SK-N-DZ (cell line): ENCODE data around the gene SLFN13. TPM values are rescaled to one million over a fixed set of nuclear protein-coding genes. Genes with fewer than 3 reads are reported as not detected.
"Not testable (repeated sequence)": the region's sequence is repeated elsewhere in the genome, so short reads cannot be mapped to it uniquely, and the experiment has no call there.

ENCODE experiments used
- DNase-seq: peaks from one replicate; pipeline ENCODE4 v3.0.0-alpha.2; 2015; ENCODE audit warnings: low spot score
- polyA plus RNA-seq, 2 experiments: library from polyadenylated mRNA; depleted of rRNA; stranded (reverse); fragments of >200 nt; gene quantifications; 2 replicates each; pipeline ENCODE4 v1.2.3, GENCODE V29; 2014

SLFN13 gene, protein sequence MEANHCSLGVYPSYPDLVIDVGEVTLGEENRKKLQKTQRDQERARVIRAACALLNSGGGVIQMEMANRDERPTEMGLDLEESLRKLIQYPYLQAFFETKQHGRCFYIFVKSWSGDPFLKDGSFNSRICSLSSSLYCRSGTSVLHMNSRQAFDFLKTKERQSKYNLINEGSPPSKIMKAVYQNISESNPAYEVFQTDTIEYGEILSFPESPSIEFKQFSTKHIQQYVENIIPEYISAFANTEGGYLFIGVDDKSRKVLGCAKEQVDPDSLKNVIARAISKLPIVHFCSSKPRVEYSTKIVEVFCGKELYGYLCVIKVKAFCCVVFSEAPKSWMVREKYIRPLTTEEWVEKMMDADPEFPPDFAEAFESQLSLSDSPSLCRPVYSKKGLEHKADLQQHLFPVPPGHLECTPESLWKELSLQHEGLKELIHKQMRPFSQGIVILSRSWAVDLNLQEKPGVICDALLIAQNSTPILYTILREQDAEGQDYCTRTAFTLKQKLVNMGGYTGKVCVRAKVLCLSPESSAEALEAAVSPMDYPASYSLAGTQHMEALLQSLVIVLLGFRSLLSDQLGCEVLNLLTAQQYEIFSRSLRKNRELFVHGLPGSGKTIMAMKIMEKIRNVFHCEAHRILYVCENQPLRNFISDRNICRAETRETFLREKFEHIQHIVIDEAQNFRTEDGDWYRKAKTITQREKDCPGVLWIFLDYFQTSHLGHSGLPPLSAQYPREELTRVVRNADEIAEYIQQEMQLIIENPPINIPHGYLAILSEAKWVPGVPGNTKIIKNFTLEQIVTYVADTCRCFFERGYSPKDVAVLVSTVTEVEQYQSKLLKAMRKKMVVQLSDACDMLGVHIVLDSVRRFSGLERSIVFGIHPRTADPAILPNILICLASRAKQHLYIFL
- polyA plus RNA-seq (2014; cell fraction: cytosol; rRNA removed) = 0.15 and 1.4 TPM in 2 replicates
- 0.06 and 0.40 TPM in 2 replicates for polyA plus RNA-seq (2014; cell fraction: nucleus; rRNA removed)

DNA sequence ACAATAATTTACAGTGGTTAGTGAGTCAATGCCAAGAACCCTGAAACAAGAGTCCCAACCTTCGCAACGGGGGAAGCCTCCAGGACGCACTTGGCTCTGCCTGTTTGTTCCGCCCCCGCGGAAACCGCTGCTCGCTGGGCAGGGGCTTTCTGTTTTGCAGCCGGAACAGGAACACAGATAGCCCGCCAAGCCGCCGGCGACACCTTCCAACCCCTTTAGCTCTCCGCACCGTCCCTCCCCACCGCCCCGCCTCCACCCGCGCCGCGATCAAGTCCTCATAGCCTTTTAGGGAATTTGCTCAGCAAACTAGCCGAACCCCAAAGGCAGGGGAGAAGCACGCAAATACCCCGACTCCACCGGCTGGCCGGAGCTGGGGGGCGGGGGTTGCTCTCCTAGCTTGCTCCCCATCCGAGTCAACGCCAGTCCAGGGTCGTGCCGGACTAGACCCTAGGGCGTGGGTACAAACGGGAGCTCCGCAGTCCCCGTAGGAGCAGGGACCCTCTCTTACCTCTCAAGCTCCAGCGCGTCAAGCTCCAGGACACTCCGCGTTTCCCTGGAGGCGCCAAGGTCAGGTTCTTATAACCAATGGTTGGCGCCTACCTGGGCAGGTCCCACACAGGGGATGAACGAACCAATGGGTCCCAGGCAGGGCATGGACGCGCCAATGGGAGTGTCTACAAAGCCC is at the start of gene SLFN13:
TSS of gene SLFN13 (minus strand) at position 553 of the 685 bp plus-strand sequence. CDS start 3,086 bp downstream, outside the sequence.
- no peak for DNase-seq

GRCh38 chr17:35496451-35497290 is 48.1 kb upstream of the SLFN13 start:
- no peak for DNase-seq

DNA sequence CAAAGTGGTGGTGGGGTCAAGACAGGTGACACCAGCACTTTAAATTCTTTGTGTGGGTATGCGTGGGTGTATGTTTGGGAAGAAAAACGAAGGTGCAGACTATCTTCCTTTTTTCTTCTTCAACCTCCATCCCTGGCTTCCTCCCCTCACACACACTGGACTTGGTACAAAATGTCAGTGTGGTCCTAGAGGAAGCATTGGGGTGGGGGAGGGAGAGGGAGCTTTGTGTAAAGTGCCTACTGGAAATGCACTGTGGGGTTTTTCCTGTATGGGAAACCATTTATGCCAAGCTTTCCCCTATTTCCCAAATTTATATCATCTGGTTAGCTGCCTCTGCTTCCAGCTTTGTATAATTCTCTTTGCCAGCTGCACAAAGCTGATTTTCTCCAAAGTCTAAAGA is 44.5 kb upstream of the SLFN13 start:
- no peak for DNase-seq

DNA sequence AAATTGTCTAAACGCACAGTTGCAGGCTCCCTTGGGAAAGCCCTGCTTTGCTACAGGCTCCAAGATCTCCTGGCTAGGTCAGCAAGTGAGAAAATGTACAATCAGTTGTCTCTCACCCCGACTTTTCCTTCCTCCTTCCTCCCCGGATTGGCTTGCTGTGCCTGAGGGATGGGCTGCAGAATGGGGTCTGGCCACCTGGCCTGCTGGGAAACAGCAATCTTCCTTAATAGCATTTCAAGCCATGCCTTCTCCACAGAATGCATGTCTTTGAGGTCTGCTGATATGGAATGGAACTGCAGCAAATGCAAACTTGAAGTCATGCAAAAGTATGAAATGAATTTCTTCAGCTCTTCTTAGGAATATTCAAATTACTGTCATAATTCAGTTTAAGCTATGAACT is 42.9 kb upstream of the SLFN13 start:
- DNase-seq = no peak

- no peak for DNase-seq
These were observed 41.4 kb upstream of the SLFN13 start for GRCh38 chr17:35489944-35490343.

DNA sequence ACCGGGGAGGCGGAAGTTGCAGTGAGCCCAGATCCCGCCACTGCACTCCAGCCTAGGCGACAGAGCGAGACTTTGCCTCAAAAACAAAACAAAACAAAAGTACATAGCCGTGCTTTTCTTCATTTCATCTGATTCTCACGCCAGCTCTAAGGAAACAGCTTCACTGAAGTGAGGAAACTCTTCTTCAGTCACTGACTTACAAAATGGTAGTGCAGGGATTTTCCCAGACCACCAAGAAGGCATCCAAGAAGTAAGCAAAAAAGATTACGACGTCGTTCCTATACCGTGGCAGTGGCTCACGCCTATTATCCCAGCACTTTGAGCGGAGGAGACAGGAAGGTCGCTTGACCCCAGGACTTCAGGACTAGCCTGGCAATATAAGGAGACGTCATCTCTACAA is 40.4 kb upstream of the SLFN13 start:
- DNase-seq = no peak

DNA sequence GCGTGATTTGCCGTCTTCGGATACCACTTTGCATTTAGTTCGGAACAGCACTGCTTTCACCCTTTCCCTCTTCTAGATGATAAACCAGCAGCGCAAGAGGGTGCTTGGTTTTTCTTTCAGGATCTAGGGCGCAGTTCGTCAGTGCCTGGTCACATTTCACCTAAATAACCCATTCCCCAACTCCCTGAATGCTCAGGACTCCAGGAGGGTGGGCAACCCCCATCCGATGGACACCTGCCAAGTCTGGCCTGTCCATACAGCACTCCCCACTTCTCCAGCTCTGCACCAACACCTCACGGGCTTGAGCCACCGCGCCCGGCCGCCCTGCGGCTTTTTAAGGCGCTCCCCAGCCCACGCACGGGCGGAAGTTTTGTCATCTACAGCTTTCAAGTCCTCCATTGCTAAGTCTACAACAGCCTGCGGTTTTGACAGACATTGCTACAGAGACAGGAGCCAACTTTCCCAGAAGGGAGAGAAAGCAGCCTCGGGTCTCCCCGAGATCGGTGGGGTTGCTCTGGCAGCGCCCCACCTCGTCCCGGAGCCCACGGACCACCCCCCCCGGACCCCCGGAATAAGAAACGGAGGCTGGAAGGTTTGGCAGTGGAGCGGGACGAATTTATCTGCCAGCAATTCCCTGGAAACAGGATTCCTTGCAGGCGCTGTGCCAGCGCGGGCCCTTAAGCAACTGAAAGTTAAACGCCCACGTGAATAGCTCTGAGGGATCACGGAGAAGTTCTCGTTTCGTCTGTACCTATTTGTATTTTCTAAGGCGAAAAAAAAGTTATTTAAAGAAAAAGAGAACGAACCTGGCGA is 38.6 kb upstream of the SLFN13 start:
- no peak for DNase-seq

GRCh38 chr17:35479271-35479670 is 30.7 kb upstream of the SLFN13 start:
- DNase-seq = no peak

DNA sequence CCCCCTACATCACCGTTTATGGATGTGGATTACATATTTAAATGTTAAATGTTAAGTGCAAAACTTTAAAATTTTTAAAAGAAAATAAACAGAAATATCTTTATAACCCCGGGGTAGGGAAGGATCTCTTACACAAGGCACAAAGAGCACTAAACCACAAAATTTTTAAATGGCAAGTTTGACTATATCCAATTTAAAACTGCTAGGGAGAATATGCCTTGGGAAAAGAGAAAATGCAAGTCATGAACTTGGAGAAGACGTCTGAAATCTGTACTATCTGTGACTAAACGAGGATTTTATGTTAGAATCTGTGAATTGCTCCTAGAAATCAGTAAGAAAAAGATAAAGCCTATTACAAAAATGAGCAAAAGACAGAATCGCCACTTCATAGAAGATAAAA is 28.7 kb upstream of the SLFN13 start:
- DNase-seq = no peak

DNA sequence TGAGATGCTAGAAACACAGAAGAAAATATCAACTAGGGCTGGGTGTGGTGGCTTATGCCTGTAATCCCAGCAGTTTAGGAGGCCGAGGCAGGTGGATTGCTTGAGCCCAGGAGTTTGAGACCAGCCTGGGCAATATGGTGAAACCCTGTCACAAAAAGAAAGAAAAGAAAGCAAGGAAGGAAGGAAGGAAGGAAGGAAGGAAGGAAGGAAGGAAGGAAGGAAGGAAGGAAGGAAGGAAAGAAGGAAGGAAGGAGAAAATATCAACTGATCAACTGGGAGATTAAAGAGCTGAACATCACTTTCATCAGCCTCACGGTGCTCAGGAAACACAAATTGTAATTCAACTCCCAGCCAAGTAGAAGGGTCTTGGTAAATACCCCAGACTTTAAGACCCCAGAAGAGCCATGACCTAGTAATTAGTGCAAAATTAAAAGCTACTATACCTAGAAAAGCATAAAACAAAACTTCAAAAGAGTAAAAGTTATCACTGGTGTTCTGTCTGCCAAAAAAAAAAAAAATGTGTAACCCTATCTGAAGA is 27.8 kb upstream of the SLFN13 start:
- no peak for DNase-seq

DNA sequence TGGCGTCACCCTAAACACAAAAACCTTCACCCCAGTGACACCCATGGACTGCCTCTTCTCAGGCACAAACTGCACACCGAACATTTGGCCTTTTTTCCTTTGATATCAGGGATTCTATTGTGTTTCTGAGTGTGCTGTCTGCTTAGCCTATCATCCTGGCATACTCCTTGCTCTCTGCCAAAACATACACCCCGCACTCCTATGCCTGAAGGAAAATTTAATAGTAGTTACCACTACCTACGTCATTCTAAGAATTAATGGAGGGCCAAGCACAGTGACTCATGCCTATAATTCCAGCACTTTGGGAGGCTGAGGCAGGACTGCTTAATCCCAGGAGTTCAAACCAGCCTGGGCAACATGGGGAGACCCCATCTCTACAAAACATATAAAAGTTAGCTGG is 19.9 kb upstream of the SLFN13 start:
- no peak for DNase-seq

DNA sequence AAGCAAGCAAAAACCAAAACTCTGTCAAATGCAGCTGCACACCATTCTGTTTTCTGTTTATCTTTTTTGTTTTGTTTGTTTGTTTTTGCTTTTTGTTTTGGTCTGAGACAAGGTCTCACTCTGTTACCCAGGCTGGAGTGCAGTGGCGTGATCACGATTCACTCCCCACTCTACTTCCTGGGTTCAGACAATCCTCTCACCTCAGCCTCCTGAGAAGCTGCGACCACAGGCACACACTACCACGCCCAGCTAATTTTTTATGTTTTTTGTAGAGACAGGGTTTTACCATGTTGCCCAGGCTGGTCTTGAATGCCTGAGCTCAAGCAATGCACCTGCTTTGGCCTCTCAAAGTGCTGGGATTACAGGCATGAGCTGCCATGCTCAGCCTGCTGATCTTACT is 19.3 kb upstream of the SLFN13 start:
- DNase-seq = no peak

GRCh38 chr17:35460354-35460851 is 11.8 kb upstream of the SLFN13 start:
- peak; percentile 4 for DNase-seq

- not testable (repeated sequence) for DNase-seq
These were observed 5.5 kb upstream of the SLFN13 start for GRCh38 chr17:35454035-35454434.

DNA sequence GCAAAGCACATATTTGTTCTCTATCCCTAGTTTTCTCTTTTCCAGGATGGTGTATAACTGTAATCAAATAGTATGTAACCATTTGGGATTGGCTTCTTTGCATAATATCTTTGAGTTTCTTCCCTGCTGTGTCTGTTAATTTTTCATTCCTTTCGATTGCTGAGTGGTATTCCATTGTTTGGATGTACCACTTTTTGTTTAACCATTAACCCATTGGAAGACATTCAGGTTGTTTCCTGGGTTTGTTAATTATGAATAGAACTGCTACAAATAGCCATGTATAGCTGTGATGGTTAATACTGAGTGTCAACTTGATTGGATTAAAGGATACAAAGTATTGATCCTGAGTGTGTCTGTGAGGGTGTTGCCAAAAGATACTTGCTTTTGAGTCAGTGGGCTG is 4.6 kb upstream of the SLFN13 start:
- DNase-seq = no peak

DNA sequence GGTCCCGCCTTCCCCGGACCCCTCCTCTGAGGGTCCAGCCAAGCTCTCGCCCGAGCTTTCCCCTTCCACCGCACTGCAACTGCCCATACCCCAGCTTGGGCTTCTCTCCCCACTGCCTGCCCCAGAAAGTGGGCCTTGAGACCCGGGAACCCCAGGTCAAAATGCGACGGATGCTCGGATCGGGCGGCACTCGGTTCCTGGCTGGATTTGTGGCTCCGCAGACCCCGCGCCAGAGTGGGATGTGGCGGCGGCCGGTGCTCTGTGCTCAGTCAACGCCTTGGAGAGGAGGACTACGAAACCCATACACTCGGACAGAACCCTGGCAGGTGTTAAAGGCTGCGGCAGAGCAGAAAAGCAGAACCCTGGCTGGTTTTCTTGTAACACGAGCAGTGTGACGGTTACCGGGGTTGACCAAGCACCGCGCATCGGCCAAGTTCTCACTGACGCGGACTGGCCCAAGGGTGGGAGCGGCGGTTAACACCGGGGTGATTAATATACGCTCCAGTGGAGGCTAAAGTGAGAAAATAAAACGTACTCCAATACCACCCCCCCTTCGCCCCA is 885 bp upstream of the SLFN13 start:
- no peak for DNase-seq

GRCh38 chr17:35448899-35449227 is 297 bp upstream of the SLFN13 start:
- DNase-seq = no peak

- DNase-seq = no peak
These were observed 1.1 kb downstream of the SLFN13 start for GRCh38 chr17:35447499-35447898.

DNA sequence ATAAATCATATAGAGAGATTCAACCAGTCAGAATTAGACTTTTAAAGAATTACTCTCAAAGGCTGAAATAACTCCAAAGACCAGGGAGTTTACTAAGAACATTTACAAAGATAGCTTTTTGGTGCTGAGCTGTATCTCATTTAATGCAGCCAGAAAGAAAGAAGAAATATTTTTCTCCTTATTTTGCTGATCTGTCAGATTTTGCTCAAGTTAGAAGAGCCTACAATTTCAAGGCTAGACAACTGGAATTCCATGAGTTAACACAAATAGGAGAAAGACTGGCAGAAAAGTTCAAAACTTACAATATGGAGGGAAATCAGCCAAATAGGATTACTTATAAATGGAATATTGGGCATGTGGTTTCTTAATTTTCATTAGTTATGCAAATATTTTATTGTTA is 10.1 kb downstream of the SLFN13 start:
- no peak for DNase-seq
